Measurements from ENCODE around the gene TIGD1. TPM values are rescaled to one million over a fixed set of nuclear protein-coding genes. Genes with fewer than 3 reads are reported as not detected.
A peak's percentile ranks its signal among the peaks of the same experiment; 100 is the strongest.

Gene TIGD1
- total and polyA plus RNA-seq, 2 of the 13 experiments (the other 11 are each of a cell fraction or from before 2014, with no cell fraction given) = 3.5 to 9.5 TPM

DNA sequence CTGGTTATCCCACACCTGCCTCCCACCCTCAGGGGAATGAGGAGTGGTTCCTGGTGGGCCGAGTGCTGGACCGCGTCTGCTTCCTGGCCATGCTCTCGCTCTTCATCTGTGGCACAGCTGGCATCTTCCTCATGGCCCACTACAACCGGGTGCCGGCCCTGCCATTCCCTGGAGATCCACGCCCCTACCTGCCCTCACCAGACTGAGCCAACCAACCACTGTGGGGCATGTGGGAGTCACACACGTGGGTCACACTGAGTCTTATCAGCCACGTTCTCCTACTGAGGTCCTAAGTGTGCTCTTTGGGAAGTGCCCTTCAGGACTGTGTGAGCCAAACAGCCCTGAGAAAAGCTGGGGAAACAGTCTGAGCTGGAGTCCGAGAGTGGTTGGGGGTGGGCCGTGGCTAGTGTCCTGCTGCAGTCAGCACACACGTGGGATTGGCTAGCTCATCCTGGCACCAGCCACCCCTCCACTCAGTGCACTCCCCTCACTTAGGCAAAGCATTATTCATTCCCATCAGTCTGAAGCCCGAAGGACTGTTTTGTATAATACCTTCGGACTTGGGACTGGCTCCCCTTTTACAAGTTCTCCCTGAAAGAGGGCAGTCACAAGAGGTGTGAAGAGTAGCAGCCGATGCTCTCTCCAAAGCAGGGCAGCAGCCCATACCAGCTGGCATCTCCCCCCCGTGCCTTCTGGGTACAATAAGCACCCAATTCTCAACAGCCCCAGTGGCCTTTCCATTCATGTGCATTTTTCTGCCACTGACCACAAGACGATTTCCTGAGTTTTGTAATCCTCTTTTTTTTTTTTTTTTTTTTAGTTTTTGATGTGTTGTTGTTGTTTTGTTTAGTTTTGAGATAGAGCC, 4.6 kb downstream of the TIGD1 start:
- no peak for ATAC-seq
- H3K4me1 ChIP-seq (ENCODE audit: insufficient read depth, low read length) = peaks cover 20% of the 10 kb centered on the region
- intact Hi-C loops (cut with micrococcal nuclease; ENCODE audit: unreplicated experiment) = no loop called here
- H4K20me1 ChIP-seq (ENCODE audit: insufficient read depth, low read length) = no peaks in the 10 kb centered on the region; the same call in 1 of the 2 replicates
- 95% methylated on average over 8 of the region's 17 CpGs for WGBS (ENCODE audit: low lambda C conversion rate)
- no peak overlapping the region for H3K27ac ChIP-seq (ENCODE audit: extremely low read length, insufficient read depth, low read length)
- H3K79me2 ChIP-seq (ENCODE audit: insufficient read depth, low read length) = peaks cover 18% of the 10 kb centered on the region
- FAIRE-seq = no peak
- peaks cover 4 to 8% of the 10 kb centered on the region in 2 experiments; a peak in 4 of 5 replicates for H3K36me3 ChIP-seq (replicated peaks in 1 of 2; ENCODE audit: control insufficient read depth in 1 of 2, insufficient read depth in 2 of 2, low read length in 2 of 2)
- no peak overlapping the region for H3K4me3 ChIP-seq (replicated peaks in 1 of 3; ENCODE audit: insufficient read depth in 1 of 3, low read depth in 2 of 3, low read length in 3 of 3)
- H3K4me2 ChIP-seq (ENCODE audit: low read depth, low read length) = no peak overlapping the region
- DNase-seq (ENCODE audit: low spot score) = no peak
- no peak overlapping the region for H3K9ac ChIP-seq (ENCODE audit: insufficient read depth, low read depth, low read length)
- no TSS peak for BruUV-seq (replicated peaks)
- H3K9me3 ChIP-seq (ENCODE audit: low read length) = peaks cover 9% of the 10 kb centered on the region; the same call in 1 of the 2 replicates
- H2AFZ ChIP-seq (ENCODE audit: low read length) = no peak overlapping the region
- POLR2A ChIA-PET = no interaction called here
- in situ Hi-C loops (cut with HindIII; ENCODE audit: extremely low pct_ligation_motif_present, low pct_unique_long_range_greater_than_20kb) = no loop called here
- TF ChIP-seq PTBP1 (IDR thresholded peaks at IDR 0.05; ENCODE audit: low read depth, low read length, poor library complexity, severe bottlenecking) = no peak
- TF ChIP-seq AGO2 (optimal IDR thresholded peaks at IDR 0.05; ENCODE audit: low read depth, low read length) = peak; percentile 59
- TF ChIP-seq CHCHD3 (CRISPR knock-in tag; IDR thresholded peaks at IDR 0.05) = no peak
- H3K27me3 ChIP-seq (ENCODE audit: control insufficient read depth in 1 of 2, insufficient read depth in 2 of 2, low read length in 2 of 2) = no peaks in the 10 kb centered on the region; a peak in 1 of 5 replicates
- CTCF ChIA-PET (ENCODE audit: low intra/inter-chr PET ratio, low total read pairs) = no interaction called here

DNA sequence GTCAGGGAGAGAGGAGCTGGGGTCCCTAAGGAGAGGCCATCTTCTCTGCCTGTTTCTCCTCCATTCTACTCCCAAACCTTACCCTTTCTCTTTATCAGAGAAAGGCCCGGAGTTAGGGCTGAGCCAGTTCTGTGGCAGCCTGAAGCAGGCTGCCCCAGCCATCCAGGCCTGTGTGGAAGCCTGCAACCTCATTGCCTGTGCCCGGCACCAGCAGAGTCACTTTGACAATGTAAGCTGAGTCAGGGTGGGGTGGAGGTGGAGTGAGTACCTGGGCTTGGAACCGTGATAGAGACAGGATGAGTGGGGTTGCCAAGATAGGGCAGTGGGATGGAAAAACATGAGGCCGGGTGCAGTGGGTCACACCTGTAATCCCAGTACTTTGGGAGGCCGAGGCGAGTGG, 5.7 kb downstream of the TIGD1 start:
- in situ Hi-C loops (cut with HindIII; ENCODE audit: extremely low pct_ligation_motif_present, low pct_unique_long_range_greater_than_20kb) (no loop called here), intact Hi-C loops (cut with micrococcal nuclease; ENCODE audit: unreplicated experiment) (no loop called here)
- no peak overlapping the region for H3K4me3 ChIP-seq (replicated peaks in 1 of 3; ENCODE audit: insufficient read depth in 1 of 3, low read depth in 2 of 3, low read length in 3 of 3)
- ATAC-seq = no peak
- no peaks in the 10 kb centered on the region for H3K27me3 ChIP-seq (ENCODE audit: control insufficient read depth in 1 of 2, insufficient read depth in 2 of 2, low read length in 2 of 2)
- H3K4me2 ChIP-seq (ENCODE audit: low read depth, low read length) = no peak overlapping the region
- DNase-seq (ENCODE audit: low spot score) = no peak
- 91% methylated on average over 6 of the region's 6 CpGs for WGBS (ENCODE audit: low lambda C conversion rate)
- H4K20me1 ChIP-seq (ENCODE audit: insufficient read depth, low read length) = no peaks in the 10 kb centered on the region; the same call in 1 of the 2 replicates
- ChIA-PET POLR2A (no interaction called here), CTCF (ENCODE audit: low intra/inter-chr PET ratio, low total read pairs) (no interaction called here)
- no peak overlapping the region for H3K27ac ChIP-seq (ENCODE audit: extremely low read length, insufficient read depth, low read length)
- peaks cover 17% of the 10 kb centered on the region for H3K4me1 ChIP-seq (ENCODE audit: insufficient read depth, low read length)
- BruUV-seq (replicated peaks) = no TSS peak
- FAIRE-seq = no peak
- peaks cover 4 to 8% of the 10 kb centered on the region in 2 experiments; a peak in 4 of 5 replicates for H3K36me3 ChIP-seq (replicated peaks in 1 of 2; ENCODE audit: control insufficient read depth in 1 of 2, insufficient read depth in 2 of 2, low read length in 2 of 2)
- peaks cover 13% of the 10 kb centered on the region for H3K79me2 ChIP-seq (ENCODE audit: insufficient read depth, low read length)
- no peak overlapping the region for H3K9ac ChIP-seq (ENCODE audit: insufficient read depth, low read depth, low read length)
- H3K9me3 ChIP-seq (ENCODE audit: low read length) = peaks cover 9% of the 10 kb centered on the region; the same call in 1 of the 2 replicates
- H2AFZ ChIP-seq (ENCODE audit: low read length) = no peak overlapping the region
- TF ChIP-seq CHD4 (IDR thresholded peaks at IDR 0.05; ENCODE audit: borderline replicate concordance, low read length) (no peak), RBFOX2 (IDR thresholded peaks at IDR 0.05; ENCODE audit: low read depth, low read length) (no peak), TCF7 (IDR thresholded peaks at IDR 0.05; ENCODE audit: low read depth) (no peak), IRF2 (CRISPR knock-in tag; IDR thresholded peaks at IDR 0.05) (no peak), MTA1 (CRISPR knock-in tag; IDR thresholded peaks at IDR 0.05; ENCODE audit: borderline replicate concordance) (no peak), NCOA5 (CRISPR knock-in tag; IDR thresholded peaks at IDR 0.05) (no peak), ATAD3A (CRISPR knock-in tag; IDR thresholded peaks at IDR 0.05) (no peak), ATRX (CRISPR knock-in tag; IDR thresholded peaks at IDR 0.05; ENCODE audit: borderline replicate concordance) (no peak), ZIK1 (CRISPR knock-in tag; IDR thresholded peaks at IDR 0.05; ENCODE audit: borderline replicate concordance, low read depth) (no peak)
- TF ChIP-seq, protein P1, sequence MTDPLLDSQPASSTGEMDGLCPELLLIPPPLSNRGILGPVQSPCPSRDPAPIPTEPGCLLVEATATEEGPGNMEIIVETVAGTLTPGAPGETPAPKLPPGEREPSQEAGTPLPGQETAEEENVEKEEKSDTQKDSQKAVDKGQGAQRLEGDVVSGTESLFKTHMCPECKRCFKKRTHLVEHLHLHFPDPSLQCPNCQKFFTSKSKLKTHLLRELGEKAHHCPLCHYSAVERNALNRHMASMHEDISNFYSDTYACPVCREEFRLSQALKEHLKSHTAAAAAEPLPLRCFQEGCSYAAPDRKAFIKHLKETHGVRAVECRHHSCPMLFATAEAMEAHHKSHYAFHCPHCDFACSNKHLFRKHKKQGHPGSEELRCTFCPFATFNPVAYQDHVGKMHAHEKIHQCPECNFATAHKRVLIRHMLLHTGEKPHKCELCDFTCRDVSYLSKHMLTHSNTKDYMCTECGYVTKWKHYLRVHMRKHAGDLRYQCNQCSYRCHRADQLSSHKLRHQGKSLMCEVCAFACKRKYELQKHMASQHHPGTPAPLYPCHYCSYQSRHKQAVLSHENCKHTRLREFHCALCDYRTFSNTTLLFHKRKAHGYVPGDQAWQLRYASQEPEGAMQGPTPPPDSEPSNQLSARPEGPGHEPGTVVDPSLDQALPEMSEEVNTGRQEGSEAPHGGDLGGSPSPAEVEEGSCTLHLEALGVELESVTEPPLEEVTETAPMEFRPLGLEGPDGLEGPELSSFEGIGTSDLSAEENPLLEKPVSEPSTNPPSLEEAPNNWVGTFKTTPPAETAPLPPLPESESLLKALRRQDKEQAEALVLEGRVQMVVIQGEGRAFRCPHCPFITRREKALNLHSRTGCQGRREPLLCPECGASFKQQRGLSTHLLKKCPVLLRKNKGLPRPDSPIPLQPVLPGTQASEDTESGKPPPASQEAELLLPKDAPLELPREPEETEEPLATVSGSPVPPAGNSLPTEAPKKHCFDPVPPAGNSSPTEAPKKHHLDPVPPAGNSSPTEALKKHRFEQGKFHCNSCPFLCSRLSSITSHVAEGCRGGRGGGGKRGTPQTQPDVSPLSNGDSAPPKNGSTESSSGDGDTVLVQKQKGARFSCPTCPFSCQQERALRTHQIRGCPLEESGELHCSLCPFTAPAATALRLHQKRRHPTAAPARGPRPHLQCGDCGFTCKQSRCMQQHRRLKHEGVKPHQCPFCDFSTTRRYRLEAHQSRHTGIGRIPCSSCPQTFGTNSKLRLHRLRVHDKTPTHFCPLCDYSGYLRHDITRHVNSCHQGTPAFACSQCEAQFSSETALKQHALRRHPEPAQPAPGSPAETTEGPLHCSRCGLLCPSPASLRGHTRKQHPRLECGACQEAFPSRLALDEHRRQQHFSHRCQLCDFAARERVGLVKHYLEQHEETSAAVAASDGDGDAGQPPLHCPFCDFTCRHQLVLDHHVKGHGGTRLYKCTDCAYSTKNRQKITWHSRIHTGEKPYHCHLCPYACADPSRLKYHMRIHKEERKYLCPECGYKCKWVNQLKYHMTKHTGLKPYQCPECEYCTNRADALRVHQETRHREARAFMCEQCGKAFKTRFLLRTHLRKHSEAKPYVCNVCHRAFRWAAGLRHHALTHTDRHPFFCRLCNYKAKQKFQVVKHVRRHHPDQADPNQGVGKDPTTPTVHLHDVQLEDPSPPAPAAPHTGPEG (CRISPR knock-in tag; IDR thresholded peaks at IDR 0.05) = no peak
